Stimulated activated CD4-positive, alpha-beta T cell treated with anti-CD3 and anti-CD28 coated beads, Interleukin-2, amount 100 ng/mL, for 24 hours (primary cell): ENCODE results near the gene STYK1.
"Not testable (repeated sequence)": the region's sequence is repeated elsewhere in the genome, so short reads cannot be mapped to it uniquely, and the experiment has no call there.

Experiments used
- DNase-seq, 2 donors: peaks; one replicate each; pipeline ENCODE4 v3.0.0-alpha.2; 2020

STYK1 gene

GRCh38 chr12:10618338-10618987, 55.4 kb downstream of the STYK1 start:
- DNase-seq = no peak

GRCh38 chr12:10617863-10618262, 56.0 kb downstream of the STYK1 start:
- no peak for DNase-seq

- no peak for DNase-seq
Observed at GRCh38 chr12:10615532-10615931, 58.3 kb downstream of the STYK1 start.

GRCh38 chr12:10614056-10614370, 59.8 kb downstream of the STYK1 start:
- no peak for DNase-seq

- DNase-seq = peak; percentile 100
Observed at GRCh38 chr12:10613349-10614055, 60.4 kb downstream of the STYK1 start, which contains the start of gene MAGOHB. Gene MAGOHB, minus strand, starts transcription at chr12:10613609. Its CDS starts 77 bp downstream, at chr12:10613532.

GRCh38 chr12:10612984-10613348, 60.9 kb downstream of the STYK1 start:
- DNase-seq = no peak

- no peak for DNase-seq
Observed at GRCh38 chr12:10612110-10612509, 61.7 kb downstream of the STYK1 start.

- DNase-seq = not testable (repeated sequence)
Observed at GRCh38 chr12:10611258-10611657, 62.6 kb downstream of the STYK1 start.

GRCh38 chr12:10610188-10610587, 63.7 kb downstream of the STYK1 start:
- DNase-seq = no peak

- no peak for DNase-seq
Observed at GRCh38 chr12:10607885-10608458, 65.9 kb downstream of the STYK1 start.

GRCh38 chr12:10601860-10602259, 72.0 kb downstream of the STYK1 start:
- DNase-seq = no peak

- no peak for DNase-seq
Observed at GRCh38 chr12:10600988-10601387, 72.9 kb downstream of the STYK1 start.

GRCh38 chr12:10595881-10596280, 78.0 kb downstream of the STYK1 start:
- DNase-seq = no peak

GRCh38 chr12:10590966-10591365, 82.9 kb downstream of the STYK1 start:
- no peak for DNase-seq

GRCh38 chr12:10584415-10584814, 89.4 kb downstream of the STYK1 start:
- DNase-seq = no peak

GRCh38 chr12:10582704-10583103, 91.1 kb downstream of the STYK1 start:
- no peak for DNase-seq

GRCh38 chr12:10582133-10582532, 91.7 kb downstream of the STYK1 start:
- DNase-seq = not testable (repeated sequence)

GRCh38 chr12:10574307-10574706, 99.5 kb downstream of the STYK1 start:
- DNase-seq = no peak

- DNase-seq = not testable (repeated sequence)
Observed at GRCh38 chr12:10572021-10572490, 101.8 kb downstream of the STYK1 start.

GRCh38 chr12:10571141-10571540, 102.7 kb downstream of the STYK1 start:
- DNase-seq = no peak
